K562 (cell line): Measurements from ENCODE around the gene MICAL2. TPM values are rescaled to one million over a fixed set of nuclear protein-coding genes. Genes with fewer than 3 reads are reported as not detected.

Experiments
- ARNT ChIP-seq, 2 experiments: fragments of 450-650 bp; IDR thresholded peaks; 2 replicates each; pipeline ENCODE4 v1.6.1; 2016; ENCODE audit warnings: mild to moderate bottlenecking in 1 of 2
- CEBPG ChIP-seq, 3 experiments: fragments of 200-800 bp in 1 of 3; sonication (Bioruptor generic) in 1 of 3; sonication (generic) in 1 of 3; formaldehyde crosslinking in 1 of 3; IDR thresholded peaks in 2 of 3; conservative IDR thresholded peaks in 1 of 3; 2 replicates each; pipeline versions ENCODE4 v1.6.1 to v1.8.0; 2016 to 2022; ENCODE audit warnings: missing compliant biosample characterization in 2 of 3, missing genetic modification characterization in 2 of 3, mild to moderate bottlenecking in 1 of 3, missing genetic modification reagents in 1 of 3
- DPF2 ChIP-seq: fragments of 450-650 bp; IDR thresholded peaks from 2 replicates; pipeline ENCODE4 v1.6.1; 2016
- EWSR1 ChIP-seq: fragments of 450-650 bp; IDR thresholded peaks from 2 replicates; pipeline ENCODE4 v1.6.1; 2018; ENCODE audit warnings: borderline replicate concordance, mild to moderate bottlenecking, low read depth, moderate library complexity; ENCODE audit not compliant: partially characterized antibody
- NCOA6 ChIP-seq: fragments of 450-650 bp; IDR thresholded peaks from 2 replicates; pipeline ENCODE4 v1.6.1; 2017; ENCODE audit warnings: mild to moderate bottlenecking
- NCOR1 ChIP-seq: fragments of 450-650 bp; IDR thresholded peaks from 2 replicates; pipeline ENCODE4 v1.6.1; 2016; ENCODE audit warnings: mild to moderate bottlenecking, moderate library complexity
- NR2C2 ChIP-seq, 2 experiments: fragments of 200-800 bp in 1 of 2; sonication (Bioruptor generic) in 1 of 2; sonication (generic) in 1 of 2; formaldehyde crosslinking in 1 of 2; IDR thresholded peaks; 2 replicates each; pipeline versions ENCODE4 v1.6.1 to v1.8.0; 2016 to 2022; ENCODE audit warnings: mild to moderate bottlenecking in 1 of 2, missing compliant biosample characterization in 1 of 2, missing genetic modification characterization in 1 of 2, missing genetic modification reagents in 1 of 2
- PBX2 ChIP-seq, 2 experiments: IDR thresholded peaks in 1 of 2; conservative IDR thresholded peaks in 1 of 2; 2 replicates each; pipeline ENCODE4 v1.6.1; 2016; ENCODE audit warnings: low read depth in 2 of 2, mild to moderate bottlenecking in 1 of 2, missing compliant biosample characterization in 1 of 2, missing genetic modification characterization in 1 of 2, moderate library complexity in 1 of 2
- SAFB2 ChIP-seq: fragments of 200-400 bp; formaldehyde crosslinking; IDR thresholded peaks from 2 replicates; pipeline ENCODE4 v1.6.1; 2018; ENCODE audit warnings: borderline replicate concordance, low read length, low read depth, moderate library complexity; ENCODE audit not compliant: severe bottlenecking
- ZNF354B ChIP-seq: fragments of 250-450 bp; sonication (Bioruptor Pico); IDR thresholded peaks from 2 replicates; pipeline ENCODE4 v1.4.0; 2020
- polyA plus RNA-seq, 8 experiments: library from polyadenylated mRNA; depleted of rRNA in 4 of 8; stranded (reverse) in 5 of 8; unstranded in 3 of 8; fragments of >200 nt; fragmentation: Nextera tagmentation in 2 of 8; fragmentation: Illumina TruSeq in 1 of 8; extraction: Ambion mirVana in 2 of 8; extraction: Trizol in 1 of 8; gene quantifications; 2 replicates each; pipeline versions ENCODE4 v1.2.1 to v1.2.3, GENCODE V29; 2011 to 2014; ENCODE audit warnings: inconsistent platforms in 1 of 8, missing spikeins in 1 of 8
- total RNA-seq, 7 experiments: library from RNA; depleted of rRNA in 6 of 7; stranded (reverse); fragments of >200 nt in 6 of 7; fragmentation: Illumina TruSeq in 2 of 7; extraction: Trizol in 2 of 7; gene quantifications; 2 replicates each; pipeline versions ENCODE4 v1.2.1 to v1.2.3, GENCODE V29; 2011 to 2021; ENCODE audit warnings: low replicate concordance in 1 of 7
- TF ChIP-seq, protein P1 (sequence below): fragments of 450-650 bp; formaldehyde crosslinking; IDR thresholded peaks from 2 replicates; pipeline ENCODE4 v1.4.0; 2020; ENCODE audit warnings: mild to moderate bottlenecking, mixed read lengths
- TF ChIP-seq, protein P2 (sequence below): fragments of 250-450 bp; sonication (Bioruptor Pico); IDR thresholded peaks from 2 replicates; pipeline ENCODE4 v1.8.0; 2022; ENCODE audit warnings: moderate library complexity, mild to moderate bottlenecking, inconsistent platforms
- TF ChIP-seq, protein P3 (sequence below): fragments of 250-450 bp; sonication (Bioruptor Pico); IDR thresholded peaks from 2 replicates; pipeline ENCODE4 v1.4.0; 2020
- TF ChIP-seq, protein P4 (sequence below): fragments of 250-450 bp; sonication (Bioruptor Pico); IDR thresholded peaks from 2 replicates; pipeline ENCODE4 v1.4.0; 2020; ENCODE audit warnings: mild to moderate bottlenecking, moderate library complexity

MICAL2 gene
- total and polyA plus RNA-seq, 9 of the 15 experiments (the other 6 are each of a cell fraction or from before 2014, with no cell fraction given): 4.7 to 64.2 (median 33.6) TPM

- TF ChIP-seq SAFB2 (no peak), DPF2 (peak; percentile 59; the same call in 1 of the 2 replicates), ZNF354B (CRISPR knock-in tag) (no peak), NCOA6 (no peak), ARNT (IDR thresholded peaks at IDR 0.05) (no peak), EWSR1 (no peak), NCOR1 (0 out of 2 replicates have a peak, but pooled peaks have one; percentile 33), NR2C2 (CRISPR knock-in tag; IDR thresholded peaks at IDR 0.05) (no peak), NR2C2 (tag; IDR thresholded peaks at IDR 0.05) (0 out of 2 replicates have a peak, but pooled peaks have one; percentile 17), CEBPG (CRISPR knock-in tag; IDR thresholded peaks at IDR 0.05) (no peak), CEBPG (tag; conservative IDR thresholded peaks at IDR 0.05 in 1 of 2, IDR thresholded peaks at IDR 0.05 in 1 of 2) (no peak), PBX2 (CRISPR knock-in tag; IDR thresholded peaks at IDR 0.05; ENCODE audit: low read depth) (peak; percentile 24; the same call in 1 of the 2 replicates), PBX2 (tag; conservative IDR thresholded peaks at IDR 0.05; ENCODE audit: low read depth) (peak; percentile 64)
- TF ChIP-seq, protein P1, sequence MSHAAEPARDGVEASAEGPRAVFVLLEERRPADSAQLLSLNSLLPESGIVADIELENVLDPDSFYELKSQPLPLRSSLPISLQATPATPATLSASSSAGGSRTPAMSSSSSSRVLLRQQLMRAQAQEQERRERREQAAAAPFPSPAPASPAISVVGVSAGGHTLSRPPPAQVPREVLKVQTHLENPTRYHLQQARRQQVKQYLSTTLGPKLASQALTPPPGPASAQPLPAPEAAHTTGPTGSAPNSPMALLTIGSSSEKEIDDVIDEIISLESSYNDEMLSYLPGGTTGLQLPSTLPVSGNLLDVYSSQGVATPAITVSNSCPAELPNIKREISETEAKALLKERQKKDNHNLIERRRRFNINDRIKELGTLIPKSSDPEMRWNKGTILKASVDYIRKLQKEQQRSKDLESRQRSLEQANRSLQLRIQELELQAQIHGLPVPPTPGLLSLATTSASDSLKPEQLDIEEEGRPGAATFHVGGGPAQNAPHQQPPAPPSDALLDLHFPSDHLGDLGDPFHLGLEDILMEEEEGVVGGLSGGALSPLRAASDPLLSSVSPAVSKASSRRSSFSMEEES: no peak
- TF ChIP-seq, protein P2, sequence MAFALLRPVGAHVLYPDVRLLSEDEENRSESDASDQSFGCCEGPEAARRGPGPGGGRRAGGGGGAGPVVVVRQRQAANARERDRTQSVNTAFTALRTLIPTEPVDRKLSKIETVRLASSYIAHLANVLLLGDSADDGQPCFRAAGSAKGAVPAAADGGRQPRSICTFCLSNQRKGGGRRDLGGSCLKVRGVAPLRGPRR (CRISPR knock-in tag): no peak
- TF ChIP-seq, protein P3, sequence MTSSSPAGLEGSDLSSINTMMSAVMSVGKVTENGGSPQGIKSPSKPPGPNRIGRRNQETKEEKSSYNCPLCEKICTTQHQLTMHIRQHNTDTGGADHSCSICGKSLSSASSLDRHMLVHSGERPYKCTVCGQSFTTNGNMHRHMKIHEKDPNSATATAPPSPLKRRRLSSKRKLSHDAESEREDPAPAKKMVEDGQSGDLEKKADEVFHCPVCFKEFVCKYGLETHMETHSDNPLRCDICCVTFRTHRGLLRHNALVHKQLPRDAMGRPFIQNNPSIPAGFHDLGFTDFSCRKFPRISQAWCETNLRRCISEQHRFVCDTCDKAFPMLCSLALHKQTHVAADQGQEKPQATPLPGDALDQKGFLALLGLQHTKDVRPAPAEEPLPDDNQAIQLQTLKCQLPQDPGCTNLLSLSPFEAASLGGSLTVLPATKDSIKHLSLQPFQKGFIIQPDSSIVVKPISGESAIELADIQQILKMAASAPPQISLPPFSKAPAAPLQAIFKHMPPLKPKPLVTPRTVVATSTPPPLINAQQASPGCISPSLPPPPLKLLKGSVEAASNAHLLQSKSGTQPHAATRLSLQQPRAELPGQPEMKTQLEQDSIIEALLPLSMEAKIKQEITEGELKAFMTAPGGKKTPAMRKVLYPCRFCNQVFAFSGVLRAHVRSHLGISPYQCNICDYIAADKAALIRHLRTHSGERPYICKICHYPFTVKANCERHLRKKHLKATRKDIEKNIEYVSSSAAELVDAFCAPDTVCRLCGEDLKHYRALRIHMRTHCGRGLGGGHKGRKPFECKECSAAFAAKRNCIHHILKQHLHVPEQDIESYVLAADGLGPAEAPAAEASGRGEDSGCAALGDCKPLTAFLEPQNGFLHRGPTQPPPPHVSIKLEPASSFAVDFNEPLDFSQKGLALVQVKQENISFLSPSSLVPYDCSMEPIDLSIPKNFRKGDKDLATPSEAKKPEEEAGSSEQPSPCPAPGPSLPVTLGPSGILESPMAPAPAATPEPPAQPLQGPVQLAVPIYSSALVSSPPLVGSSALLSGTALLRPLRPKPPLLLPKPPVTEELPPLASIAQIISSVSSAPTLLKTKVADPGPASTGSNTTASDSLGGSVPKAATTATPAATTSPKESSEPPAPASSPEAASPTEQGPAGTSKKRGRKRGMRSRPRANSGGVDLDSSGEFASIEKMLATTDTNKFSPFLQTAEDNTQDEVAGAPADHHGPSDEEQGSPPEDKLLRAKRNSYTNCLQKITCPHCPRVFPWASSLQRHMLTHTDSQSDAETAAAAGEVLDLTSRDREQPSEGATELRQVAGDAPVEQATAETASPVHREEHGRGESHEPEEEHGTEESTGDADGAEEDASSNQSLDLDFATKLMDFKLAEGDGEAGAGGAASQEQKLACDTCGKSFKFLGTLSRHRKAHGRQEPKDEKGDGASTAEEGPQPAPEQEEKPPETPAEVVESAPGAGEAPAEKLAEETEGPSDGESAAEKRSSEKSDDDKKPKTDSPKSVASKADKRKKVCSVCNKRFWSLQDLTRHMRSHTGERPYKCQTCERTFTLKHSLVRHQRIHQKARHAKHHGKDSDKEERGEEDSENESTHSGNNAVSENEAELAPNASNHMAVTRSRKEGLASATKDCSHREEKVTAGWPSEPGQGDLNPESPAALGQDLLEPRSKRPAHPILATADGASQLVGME: no peak
- TF ChIP-seq, protein P4, sequence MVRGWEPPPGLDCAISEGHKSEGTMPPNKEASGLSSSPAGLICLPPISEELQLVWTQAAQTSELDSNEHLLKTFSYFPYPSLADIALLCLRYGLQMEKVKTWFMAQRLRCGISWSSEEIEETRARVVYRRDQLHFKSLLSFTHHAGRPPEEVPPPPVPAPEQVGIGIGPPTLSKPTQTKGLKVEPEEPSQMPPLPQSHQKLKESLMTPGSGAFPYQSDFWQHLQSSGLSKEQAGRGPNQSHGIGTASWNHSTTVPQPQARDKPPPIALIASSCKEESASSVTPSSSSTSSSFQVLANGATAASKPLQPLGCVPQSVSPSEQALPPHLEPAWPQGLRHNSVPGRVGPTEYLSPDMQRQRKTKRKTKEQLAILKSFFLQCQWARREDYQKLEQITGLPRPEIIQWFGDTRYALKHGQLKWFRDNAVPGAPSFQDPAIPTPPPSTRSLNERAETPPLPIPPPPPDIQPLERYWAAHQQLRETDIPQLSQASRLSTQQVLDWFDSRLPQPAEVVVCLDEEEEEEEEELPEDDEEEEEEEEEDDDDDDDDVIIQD (CRISPR knock-in tag): no peak
Measured at GRCh38 chr11:12195768-12196167, 85.4 kb downstream of the MICAL2 start (continued).
